ENCODE data around the gene PELI2. TPM values are rescaled to one million over a fixed set of nuclear protein-coding genes. Genes with fewer than 3 reads are reported as not detected.

PELI2 gene
- total RNA-seq, 1 experiment from 2014 or later = 23.5 TPM

GRCh38 chr14:56268673-56269072 lies 150.5 kb downstream of the PELI2 start (continued):
- TF ChIP-seq, protein P1, sequence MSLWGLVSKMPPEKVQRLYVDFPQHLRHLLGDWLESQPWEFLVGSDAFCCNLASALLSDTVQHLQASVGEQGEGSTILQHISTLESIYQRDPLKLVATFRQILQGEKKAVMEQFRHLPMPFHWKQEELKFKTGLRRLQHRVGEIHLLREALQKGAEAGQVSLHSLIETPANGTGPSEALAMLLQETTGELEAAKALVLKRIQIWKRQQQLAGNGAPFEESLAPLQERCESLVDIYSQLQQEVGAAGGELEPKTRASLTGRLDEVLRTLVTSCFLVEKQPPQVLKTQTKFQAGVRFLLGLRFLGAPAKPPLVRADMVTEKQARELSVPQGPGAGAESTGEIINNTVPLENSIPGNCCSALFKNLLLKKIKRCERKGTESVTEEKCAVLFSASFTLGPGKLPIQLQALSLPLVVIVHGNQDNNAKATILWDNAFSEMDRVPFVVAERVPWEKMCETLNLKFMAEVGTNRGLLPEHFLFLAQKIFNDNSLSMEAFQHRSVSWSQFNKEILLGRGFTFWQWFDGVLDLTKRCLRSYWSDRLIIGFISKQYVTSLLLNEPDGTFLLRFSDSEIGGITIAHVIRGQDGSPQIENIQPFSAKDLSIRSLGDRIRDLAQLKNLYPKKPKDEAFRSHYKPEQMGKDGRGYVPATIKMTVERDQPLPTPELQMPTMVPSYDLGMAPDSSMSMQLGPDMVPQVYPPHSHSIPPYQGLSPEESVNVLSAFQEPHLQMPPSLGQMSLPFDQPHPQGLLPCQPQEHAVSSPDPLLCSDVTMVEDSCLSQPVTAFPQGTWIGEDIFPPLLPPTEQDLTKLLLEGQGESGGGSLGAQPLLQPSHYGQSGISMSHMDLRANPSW (CRISPR knock-in tag; conservative IDR thresholded peaks at IDR 0.05; ENCODE audit: low read depth) = no peak
- TF ChIP-seq, protein P2, sequence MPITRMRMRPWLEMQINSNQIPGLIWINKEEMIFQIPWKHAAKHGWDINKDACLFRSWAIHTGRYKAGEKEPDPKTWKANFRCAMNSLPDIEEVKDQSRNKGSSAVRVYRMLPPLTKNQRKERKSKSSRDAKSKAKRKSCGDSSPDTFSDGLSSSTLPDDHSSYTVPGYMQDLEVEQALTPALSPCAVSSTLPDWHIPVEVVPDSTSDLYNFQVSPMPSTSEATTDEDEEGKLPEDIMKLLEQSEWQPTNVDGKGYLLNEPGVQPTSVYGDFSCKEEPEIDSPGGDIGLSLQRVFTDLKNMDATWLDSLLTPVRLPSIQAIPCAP (CRISPR knock-in tag; IDR thresholded peaks at IDR 0.05) = no peak
- TF ChIP-seq ZNF671 (CRISPR knock-in tag; IDR thresholded peaks at IDR 0.05) (no peak), ZNF232 (CRISPR knock-in tag; IDR thresholded peaks at IDR 0.05) (no peak)

DNA sequence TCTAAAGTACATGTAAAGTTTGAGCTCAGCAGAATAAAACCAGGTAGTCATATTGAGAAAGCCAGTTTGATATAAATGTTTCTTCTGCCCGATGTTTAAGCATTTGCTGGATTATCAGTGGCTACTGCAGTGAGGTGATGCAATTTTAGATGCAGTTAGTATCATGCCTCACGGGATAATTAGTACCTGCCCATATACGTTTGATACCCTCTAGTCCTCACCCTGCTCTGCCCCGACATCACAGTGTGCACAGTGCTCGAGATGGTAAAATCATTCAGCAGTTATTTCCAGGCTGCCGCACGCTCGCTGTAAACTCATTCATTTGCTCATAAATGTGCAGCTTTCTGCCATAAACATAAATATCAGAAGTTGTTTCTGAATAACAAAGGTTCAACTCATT lies 152.7 kb downstream of the PELI2 start:
- H3K27ac Mint-ChIP-seq = no peak overlapping the region
- H3K9me3 Mint-ChIP-seq = peaks cover 14% of the 10 kb centered on the region
- POLR2A ChIA-PET = no interaction called here
- DNase-seq (ENCODE audit: low spot score) (no peak), ATAC-seq (no peak)
- no peak overlapping the region for H3K4me3 Mint-ChIP-seq
- no peaks in the 10 kb centered on the region for H3K27me3 Mint-ChIP-seq (ENCODE audit: low read depth)
- CTCF ChIA-PET = no interaction called here
- peaks cover 7% of the 10 kb centered on the region for H3K4me1 Mint-ChIP-seq
- peaks cover 7% of the 10 kb centered on the region for H3K36me3 Mint-ChIP-seq
- TF ChIP-seq ZNF138 (CRISPR knock-in tag; conservative IDR thresholded peaks at IDR 0.05) (no peak), ZBTB43 (CRISPR knock-in tag; IDR thresholded peaks at IDR 0.05) (no peak), RELA (CRISPR knock-in tag; IDR thresholded peaks at IDR 0.05; ENCODE audit: borderline replicate concordance) (no peak), ATF3 (CRISPR knock-in tag; conservative IDR thresholded peaks at IDR 0.05) (no peak), ZNF396 (CRISPR knock-in tag; IDR thresholded peaks at IDR 0.05; ENCODE audit: borderline replicate concordance) (no peak), KAT7 (CRISPR knock-in tag; IDR thresholded peaks at IDR 0.05; ENCODE audit: borderline replicate concordance) (no peak), ZNF671 (CRISPR knock-in tag; IDR thresholded peaks at IDR 0.05) (no peak), CREB1 (CRISPR knock-in tag; IDR thresholded peaks at IDR 0.05) (no peak), ZNF532 (CRISPR knock-in tag; IDR thresholded peaks at IDR 0.05; ENCODE audit: borderline replicate concordance) (no peak), SMAD3 (CRISPR knock-in tag; IDR thresholded peaks at IDR 0.05; ENCODE audit: borderline replicate concordance) (no peak), JUN (CRISPR knock-in tag; IDR thresholded peaks at IDR 0.05) (no peak), NR1H2 (CRISPR knock-in tag; IDR thresholded peaks at IDR 0.05) (no peak), IRF2 (CRISPR knock-in tag; IDR thresholded peaks at IDR 0.05; ENCODE audit: borderline replicate concordance, low read depth) (no peak)
- TF ChIP-seq, protein P3, sequence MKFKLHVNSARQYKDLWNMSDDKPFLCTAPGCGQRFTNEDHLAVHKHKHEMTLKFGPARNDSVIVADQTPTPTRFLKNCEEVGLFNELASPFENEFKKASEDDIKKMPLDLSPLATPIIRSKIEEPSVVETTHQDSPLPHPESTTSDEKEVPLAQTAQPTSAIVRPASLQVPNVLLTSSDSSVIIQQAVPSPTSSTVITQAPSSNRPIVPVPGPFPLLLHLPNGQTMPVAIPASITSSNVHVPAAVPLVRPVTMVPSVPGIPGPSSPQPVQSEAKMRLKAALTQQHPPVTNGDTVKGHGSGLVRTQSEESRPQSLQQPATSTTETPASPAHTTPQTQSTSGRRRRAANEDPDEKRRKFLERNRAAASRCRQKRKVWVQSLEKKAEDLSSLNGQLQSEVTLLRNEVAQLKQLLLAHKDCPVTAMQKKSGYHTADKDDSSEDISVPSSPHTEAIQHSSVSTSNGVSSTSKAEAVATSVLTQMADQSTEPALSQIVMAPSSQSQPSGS (CRISPR knock-in tag; IDR thresholded peaks at IDR 0.05; ENCODE audit: borderline replicate concordance, low read depth) = no peak
- TF ChIP-seq, protein P4, sequence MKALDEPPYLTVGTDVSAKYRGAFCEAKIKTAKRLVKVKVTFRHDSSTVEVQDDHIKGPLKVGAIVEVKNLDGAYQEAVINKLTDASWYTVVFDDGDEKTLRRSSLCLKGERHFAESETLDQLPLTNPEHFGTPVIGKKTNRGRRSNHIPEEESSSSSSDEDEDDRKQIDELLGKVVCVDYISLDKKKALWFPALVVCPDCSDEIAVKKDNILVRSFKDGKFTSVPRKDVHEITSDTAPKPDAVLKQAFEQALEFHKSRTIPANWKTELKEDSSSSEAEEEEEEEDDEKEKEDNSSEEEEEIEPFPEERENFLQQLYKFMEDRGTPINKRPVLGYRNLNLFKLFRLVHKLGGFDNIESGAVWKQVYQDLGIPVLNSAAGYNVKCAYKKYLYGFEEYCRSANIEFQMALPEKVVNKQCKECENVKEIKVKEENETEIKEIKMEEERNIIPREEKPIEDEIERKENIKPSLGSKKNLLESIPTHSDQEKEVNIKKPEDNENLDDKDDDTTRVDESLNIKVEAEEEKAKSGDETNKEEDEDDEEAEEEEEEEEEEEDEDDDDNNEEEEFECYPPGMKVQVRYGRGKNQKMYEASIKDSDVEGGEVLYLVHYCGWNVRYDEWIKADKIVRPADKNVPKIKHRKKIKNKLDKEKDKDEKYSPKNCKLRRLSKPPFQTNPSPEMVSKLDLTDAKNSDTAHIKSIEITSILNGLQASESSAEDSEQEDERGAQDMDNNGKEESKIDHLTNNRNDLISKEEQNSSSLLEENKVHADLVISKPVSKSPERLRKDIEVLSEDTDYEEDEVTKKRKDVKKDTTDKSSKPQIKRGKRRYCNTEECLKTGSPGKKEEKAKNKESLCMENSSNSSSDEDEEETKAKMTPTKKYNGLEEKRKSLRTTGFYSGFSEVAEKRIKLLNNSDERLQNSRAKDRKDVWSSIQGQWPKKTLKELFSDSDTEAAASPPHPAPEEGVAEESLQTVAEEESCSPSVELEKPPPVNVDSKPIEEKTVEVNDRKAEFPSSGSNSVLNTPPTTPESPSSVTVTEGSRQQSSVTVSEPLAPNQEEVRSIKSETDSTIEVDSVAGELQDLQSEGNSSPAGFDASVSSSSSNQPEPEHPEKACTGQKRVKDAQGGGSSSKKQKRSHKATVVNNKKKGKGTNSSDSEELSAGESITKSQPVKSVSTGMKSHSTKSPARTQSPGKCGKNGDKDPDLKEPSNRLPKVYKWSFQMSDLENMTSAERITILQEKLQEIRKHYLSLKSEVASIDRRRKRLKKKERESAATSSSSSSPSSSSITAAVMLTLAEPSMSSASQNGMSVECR (CRISPR knock-in tag; IDR thresholded peaks at IDR 0.05; ENCODE audit: borderline replicate concordance) = no peak
- TF ChIP-seq, protein P5, sequence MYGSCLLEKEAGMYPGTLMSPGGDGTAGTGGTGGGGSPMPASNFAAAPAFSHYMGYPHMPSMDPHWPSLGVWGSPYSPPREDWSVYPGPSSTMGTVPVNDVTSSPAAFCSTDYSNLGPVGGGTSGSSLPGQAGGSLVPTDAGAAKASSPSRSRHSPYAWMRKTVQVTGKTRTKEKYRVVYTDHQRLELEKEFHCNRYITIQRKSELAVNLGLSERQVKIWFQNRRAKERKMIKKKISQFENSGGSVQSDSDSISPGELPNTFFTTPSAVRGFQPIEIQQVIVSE (CRISPR knock-in tag; IDR thresholded peaks at IDR 0.05; ENCODE audit: borderline replicate concordance) = no peak
- TF ChIP-seq, protein P6, sequence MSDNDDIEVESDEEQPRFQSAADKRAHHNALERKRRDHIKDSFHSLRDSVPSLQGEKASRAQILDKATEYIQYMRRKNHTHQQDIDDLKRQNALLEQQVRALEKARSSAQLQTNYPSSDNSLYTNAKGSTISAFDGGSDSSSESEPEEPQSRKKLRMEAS (CRISPR knock-in tag; IDR thresholded peaks at IDR 0.05) = no peak

Data from WTC11 (cell line).